Stimulated activated CD8-positive, alpha-beta memory T cell treated with anti-CD3 and anti-CD28 coated beads, Interleukin-4, amount 100 ng/mL, for 1 hour (primary cell): ENCODE data around the gene TMEFF2.

ENCODE experiments used
- DNase-seq, 2 donors: peaks; one replicate each; pipeline ENCODE4 v3.0.0-alpha.2; 2020; ENCODE audit warnings: low read depth in 2 of 2, low spot score in 1 of 2

The TMEFF2 gene

GRCh38 chr2:191908874-191909273 lies 285.9 kb downstream of the TMEFF2 start:
- no peak for DNase-seq

GRCh38 chr2:191907545-191907944 lies 287.2 kb downstream of the TMEFF2 start:
- no peak for DNase-seq

GRCh38 chr2:191907091-191907490 lies 287.6 kb downstream of the TMEFF2 start:
- no peak for DNase-seq

GRCh38 chr2:191905336-191905735 lies 289.4 kb downstream of the TMEFF2 start:
- DNase-seq = no peak

- DNase-seq = no peak
Observed at GRCh38 chr2:191901031-191901430, 293.7 kb downstream of the TMEFF2 start.

- no peak for DNase-seq
Observed at GRCh38 chr2:191899410-191899809, 295.3 kb downstream of the TMEFF2 start.
